ENCODE data around the gene IGF2R. TPM values are rescaled to one million over a fixed set of nuclear protein-coding genes. Genes with fewer than 3 reads are reported as not detected.
"Not testable (repeated sequence)": the region's sequence is repeated elsewhere in the genome, so short reads cannot be mapped to it uniquely, and the experiment has no call there.

Gene IGF2R
- total RNA-seq, 1 donor from 2014 or later: 239 TPM

GRCh38 chr6:159997498-159998101 lies 28.7 kb downstream of the IGF2R start:
- no peak for DNase-seq

GRCh38 chr6:159998538-159998937 lies 29.7 kb downstream of the IGF2R start:
- DNase-seq: no peak

GRCh38 chr6:159999240-159999671 lies 30.4 kb downstream of the IGF2R start:
- no peak for DNase-seq

- DNase-seq: no peak
Observed at GRCh38 chr6:160000280-160000704, 31.4 kb downstream of the IGF2R start.

- DNase-seq: not testable (repeated sequence)
Observed at GRCh38 chr6:160000893-160001427, 32.1 kb downstream of the IGF2R start.

GRCh38 chr6:160002882-160003281 lies 34.0 kb downstream of the IGF2R start:
- no peak for DNase-seq

- DNase-seq: no peak
Observed at GRCh38 chr6:160004018-160004417, 35.1 kb downstream of the IGF2R start.

- no peak for DNase-seq
Observed at GRCh38 chr6:160004419-160005175, 35.7 kb downstream of the IGF2R start.

GRCh38 chr6:160005211-160005610 lies 36.3 kb downstream of the IGF2R start:
- no peak for DNase-seq

- peak; percentile 83 for DNase-seq
Observed at GRCh38 chr6:160005861-160006540, 37.1 kb downstream of the IGF2R start.

GRCh38 chr6:160007145-160007544 lies 38.3 kb downstream of the IGF2R start:
- no peak for DNase-seq

- DNase-seq: no peak
Observed at GRCh38 chr6:160007611-160008010, 38.7 kb downstream of the IGF2R start.

GRCh38 chr6:160010067-160010466 lies 41.2 kb downstream of the IGF2R start:
- DNase-seq: peak; percentile 93

GRCh38 chr6:160013987-160014868 lies 45.3 kb downstream of the IGF2R start:
- DNase-seq: no peak

GRCh38 chr6:160014869-160015182 lies 45.9 kb downstream of the IGF2R start:
- DNase-seq: no peak

- DNase-seq: no peak
Observed at GRCh38 chr6:160015778-160016684, 47.1 kb downstream of the IGF2R start.

- no peak for DNase-seq
Observed at GRCh38 chr6:160022101-160022500, 53.2 kb downstream of the IGF2R start.

- DNase-seq: no peak
Observed at GRCh38 chr6:160022793-160023192, 53.9 kb downstream of the IGF2R start.

- DNase-seq: no peak
Observed at GRCh38 chr6:160024152-160024551, 55.3 kb downstream of the IGF2R start.

- DNase-seq: no peak
Observed at GRCh38 chr6:160027076-160027475, 58.2 kb downstream of the IGF2R start.

- DNase-seq: no peak
Observed at GRCh38 chr6:160027931-160028330, 59.0 kb downstream of the IGF2R start.
